ENCODE measurements around the gene ATXN1.

DNA sequence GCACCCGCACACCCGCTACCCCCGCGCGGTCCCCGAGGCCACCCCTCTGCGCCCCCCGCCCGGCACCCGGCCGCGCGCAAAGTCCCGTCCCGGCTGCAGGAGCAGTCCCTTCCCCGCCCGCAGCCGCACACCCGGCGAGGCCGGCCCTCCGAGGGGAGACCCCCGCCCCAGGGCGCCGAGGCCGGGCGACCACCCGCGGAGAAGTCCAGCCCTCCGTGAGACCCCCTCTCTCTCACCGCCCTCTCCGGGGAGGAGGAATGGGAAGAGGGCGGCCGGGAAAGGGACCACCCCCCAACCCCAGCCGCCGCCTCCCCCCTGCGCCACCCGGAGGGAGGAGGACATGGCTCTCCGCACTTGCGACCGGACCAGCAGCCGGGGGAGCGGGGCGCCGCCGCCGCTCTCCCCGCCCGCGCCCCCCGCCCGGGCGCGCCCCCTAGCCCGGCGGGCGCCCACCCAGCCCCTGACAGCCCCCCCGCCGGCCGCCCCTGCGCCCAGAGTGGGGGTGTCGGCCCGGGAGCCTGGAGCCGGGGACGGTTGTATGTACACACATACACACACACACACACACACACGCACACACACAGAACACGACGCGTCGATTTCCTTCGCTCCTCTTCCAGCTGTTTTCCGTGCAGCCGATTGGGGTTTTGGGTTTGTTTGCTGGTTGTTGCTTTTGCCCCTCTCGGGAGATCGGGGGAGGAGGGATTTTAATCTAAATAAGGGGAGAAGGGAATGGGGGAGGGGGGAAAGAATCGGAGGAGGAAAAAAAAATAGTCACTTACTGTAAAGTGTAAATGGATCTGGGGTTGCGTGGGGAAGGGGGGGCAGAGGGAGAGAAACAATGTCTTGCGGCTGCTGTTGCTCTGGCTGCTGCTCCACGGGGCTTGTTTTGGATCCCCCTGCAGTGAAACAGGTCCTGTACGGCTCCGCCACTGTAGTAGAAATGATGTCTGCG is at the start of gene ATXN1:
- TF ChIP-seq CTCF (IDR thresholded peaks at IDR 0.05; ENCODE audit: low read depth, low read length, poor library complexity, severe bottlenecking): no peak
- no peak for TF ChIP-seq EZH2phosphoT487 (IDR thresholded peaks at IDR 0.05; ENCODE audit: borderline replicate concordance, low read length)
